ENCODE data around the gene ANKRD10.

The ANKRD10 gene

GRCh38 chr13:110885966-110886869 lies 28.7 kb downstream of the ANKRD10 start:
- no peak for DNase-seq (ENCODE audit: low spot score)

DNA sequence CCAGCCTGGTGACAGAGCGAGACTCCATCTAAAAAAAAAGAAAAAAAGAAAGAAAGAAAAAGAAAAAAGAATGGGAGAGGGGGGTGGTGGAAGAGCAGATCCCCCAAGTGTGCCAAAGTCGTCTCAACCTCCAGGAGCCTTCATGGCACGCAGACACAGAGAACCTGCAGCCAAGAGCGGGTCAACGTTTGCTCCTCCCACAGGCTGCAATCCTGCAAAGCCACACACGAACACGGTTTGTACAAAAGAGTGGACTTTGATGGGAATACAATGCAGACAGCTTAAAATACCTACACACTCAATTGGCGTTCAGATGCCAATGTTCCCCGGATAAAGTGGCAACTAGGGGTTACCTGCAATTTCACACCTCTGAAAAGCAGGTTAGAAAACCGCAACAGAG lies 29.4 kb downstream of the ANKRD10 start:
- DNase-seq (ENCODE audit: low spot score) = no peak

DNA sequence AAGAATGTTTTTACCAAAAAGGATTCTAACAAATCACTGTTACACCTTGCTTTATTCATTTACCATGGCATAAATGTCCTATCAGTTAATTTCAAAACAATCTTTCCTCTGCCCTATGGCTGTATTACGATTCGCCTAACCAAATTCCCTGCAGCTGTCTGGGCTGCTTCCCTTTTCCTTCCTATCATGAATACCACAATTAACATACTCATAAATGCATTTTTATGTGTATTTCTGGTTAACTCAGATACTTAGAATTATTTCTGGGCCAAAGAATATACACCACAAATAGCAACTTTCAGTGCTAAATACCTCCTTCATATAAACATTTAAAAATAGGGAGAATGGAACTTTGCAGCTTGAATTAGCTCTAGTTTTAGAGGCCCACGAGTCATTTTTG lies 30.4 kb downstream of the ANKRD10 start:
- no peak for DNase-seq (ENCODE audit: low spot score)

DNA sequence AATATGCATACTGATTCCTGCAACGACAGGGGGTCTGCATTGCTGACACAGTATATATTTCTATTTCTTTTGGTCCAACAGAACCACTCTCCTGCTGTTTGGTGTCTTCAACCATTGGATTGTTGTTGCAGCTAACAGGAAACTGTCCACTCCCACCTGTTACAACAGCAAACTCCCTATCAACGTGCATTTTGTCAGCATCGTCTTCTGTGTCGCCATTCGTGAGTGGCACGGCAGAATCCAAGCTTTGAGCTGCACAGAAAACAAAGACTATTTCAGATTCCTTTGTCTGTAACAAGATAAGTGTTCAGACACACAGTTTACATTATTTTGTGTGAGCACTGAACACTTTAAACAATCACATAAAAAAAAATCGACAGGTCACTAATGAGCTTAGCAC lies 31.3 kb downstream of the ANKRD10 start:
- DNase-seq (ENCODE audit: low spot score) = no peak

- DNase-seq (ENCODE audit: low spot score) = peak; percentile 49
Observed at GRCh38 chr13:110882972-110883371, 31.9 kb downstream of the ANKRD10 start.

DNA sequence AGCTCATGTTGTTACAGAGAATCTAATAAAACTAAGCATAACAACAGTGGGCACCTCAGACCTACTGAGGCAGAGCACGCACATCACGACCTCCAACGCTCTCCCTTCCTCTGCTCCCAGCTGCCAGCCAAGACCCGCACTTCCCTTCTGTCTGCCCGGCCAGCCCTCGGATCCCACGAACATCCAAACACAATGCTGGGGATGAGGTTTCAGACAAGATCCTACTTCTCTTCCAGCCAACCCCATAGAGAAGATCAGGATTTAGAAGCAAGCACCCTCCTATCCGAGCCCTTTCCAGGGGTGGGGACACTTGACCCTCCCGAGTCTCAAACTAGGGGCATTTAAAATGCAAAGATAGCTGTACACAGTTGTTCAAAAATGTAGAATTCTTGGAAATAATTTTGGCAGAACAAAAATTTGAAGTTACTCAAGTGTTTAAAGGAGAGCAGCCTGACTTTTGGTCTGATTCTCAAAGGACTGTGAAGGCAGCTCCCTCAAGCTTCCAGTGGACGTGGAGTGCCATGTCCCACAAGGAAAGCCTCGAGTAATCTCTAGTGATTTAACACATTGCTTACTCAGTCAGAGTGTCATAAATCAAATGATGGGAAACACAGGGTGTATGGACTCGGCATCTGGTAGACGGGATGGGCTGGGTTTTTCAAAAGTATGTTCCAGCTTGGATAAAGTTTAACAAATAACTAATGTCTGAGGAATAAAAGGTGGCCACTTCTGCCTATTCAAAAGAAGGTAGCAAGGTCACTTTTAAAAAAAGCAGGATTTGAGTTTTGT lies 32.8 kb downstream of the ANKRD10 start:
- DNase-seq (ENCODE audit: low spot score) = no peak

DNA sequence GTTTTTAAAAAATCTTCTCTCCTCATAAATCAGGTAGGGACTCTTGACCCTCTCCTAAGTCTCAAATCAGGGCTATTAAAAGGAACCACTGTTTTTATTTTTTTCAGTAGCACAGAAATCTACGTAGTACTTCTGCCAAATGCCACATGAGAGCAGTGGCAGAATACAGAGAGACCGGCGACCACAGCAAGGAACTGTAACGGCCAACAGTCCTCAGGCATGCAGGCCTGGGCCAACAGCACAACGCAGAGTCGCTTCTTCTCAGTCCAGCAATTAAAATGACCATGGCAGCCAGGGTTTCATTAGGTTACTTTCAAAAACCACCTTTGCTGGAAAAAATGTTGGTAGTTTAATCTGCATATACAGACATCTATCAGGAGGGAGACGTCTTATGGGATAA lies 34.2 kb downstream of the ANKRD10 start:
- no peak for DNase-seq (ENCODE audit: low spot score)

DNA sequence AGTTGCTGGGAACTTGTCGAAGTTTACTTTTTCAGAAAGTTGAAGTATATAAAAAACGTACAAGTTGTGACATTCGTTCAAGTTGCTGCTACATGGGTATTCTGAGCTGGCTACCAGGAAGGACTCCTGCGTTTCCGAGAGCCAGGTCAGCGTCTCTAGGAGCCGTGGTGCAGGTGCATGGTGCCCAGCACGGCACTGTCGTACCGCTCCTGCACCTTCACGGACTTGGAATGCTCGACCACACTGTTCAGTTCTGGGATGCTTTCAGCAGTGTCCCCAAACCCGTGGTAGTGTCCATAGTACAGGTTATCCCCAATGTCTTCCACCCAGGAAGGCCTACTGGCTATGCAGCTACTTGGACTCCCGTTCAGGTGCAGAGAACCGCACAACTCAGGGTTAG lies 35.4 kb downstream of the ANKRD10 start:
- no peak for DNase-seq (ENCODE audit: low spot score)

DNA sequence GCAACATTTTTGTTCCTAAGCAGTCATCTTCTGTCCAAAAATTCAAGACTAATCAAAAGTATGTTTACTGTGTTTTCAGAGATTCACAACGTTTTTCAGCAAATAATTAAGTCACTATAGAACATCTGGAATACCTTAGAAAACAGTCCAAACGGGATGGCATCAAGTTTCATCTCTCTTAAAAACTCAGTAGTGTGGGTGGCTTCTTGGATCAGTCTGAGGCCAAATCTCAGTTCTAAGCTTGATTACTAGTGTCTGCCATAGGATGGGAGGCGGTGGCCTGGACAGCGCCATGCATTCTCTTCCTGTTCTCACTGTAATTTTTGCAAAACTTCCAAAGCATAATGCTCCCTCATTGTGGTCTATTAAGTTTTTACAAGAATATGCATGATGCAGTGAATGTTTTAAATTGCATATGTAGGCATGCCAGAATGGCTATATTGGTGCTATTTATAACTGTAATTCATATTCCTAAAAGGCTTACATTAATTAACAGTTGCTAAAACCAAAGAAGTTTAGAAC lies 37.1 kb downstream of the ANKRD10 start:
- DNase-seq (ENCODE audit: low spot score) = no peak

GRCh38 chr13:110876609-110877008 lies 38.3 kb downstream of the ANKRD10 start:
- DNase-seq (ENCODE audit: low spot score) = no peak

GRCh38 chr13:110875241-110875640 lies 39.6 kb downstream of the ANKRD10 start:
- no peak for DNase-seq (ENCODE audit: low spot score)

DNA sequence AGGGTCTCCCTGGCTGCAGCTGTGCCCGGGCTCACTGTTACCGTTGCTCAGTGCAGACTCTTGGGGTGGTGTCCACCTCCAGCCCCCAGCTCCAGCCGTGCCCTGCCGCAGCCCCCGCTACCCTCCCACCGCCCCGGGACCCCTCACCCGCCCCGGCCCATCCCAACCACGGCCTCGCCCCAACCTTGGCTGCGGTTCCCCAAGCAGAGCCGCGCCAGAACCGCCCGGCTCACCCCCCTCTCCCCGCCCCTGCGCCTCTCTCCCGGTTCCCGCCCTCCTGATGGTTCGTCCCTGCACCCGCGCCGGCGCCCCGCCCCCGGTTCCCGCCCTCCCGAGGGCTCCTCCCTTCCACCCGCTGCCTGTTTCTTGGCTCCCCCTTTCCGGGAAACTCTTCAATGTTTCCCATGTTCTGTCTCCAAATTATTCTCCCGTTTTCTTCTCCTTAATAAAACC lies 40.3 kb downstream of the ANKRD10 start:
- DNase-seq (ENCODE audit: low spot score) = peak; percentile 91

- DNase-seq (ENCODE audit: low spot score) = no peak
Observed at GRCh38 chr13:110873639-110874507, 41.0 kb downstream of the ANKRD10 start.

DNA sequence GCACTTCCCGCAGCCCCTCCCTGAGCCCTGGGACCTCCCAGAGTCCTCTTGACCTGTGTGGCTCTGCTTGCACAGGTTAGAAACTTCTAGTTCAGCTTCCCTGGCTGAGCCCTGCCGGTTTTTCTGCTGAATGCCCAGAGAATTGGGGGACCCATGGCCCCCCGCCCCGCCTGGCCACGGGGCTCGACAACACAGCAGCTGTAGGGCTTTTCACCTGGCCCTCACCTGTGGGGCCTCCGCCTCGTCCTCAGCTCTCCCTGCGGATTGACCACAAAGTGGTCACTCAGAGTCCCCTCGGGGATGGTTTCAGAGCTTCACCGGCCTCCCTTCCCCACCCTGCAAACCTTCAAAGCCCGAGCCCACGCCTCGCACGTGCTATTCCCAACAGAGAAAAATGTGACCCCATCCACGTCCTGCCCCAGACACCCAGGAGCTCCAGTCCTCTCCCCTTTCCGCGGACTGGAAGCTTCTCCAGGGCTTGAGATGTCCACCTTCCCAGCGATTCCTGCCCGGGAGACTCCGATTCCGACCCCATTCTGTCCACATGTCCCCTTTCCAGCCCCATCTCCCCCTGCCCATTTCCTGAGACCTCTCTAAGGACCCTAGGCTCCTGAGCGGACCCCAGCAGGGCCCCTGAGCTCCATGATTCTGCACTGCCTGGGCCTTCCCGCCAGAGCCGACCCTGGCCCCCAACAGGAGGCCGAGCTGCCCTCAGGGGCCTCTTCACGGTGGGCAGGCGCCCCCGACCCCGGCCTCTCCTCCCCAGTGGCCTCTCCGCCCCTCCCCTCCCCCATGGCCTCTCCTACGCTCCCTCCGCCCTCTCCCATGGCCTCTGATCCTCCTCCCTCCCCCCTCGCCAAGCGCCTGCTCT lies 41.9 kb downstream of the ANKRD10 start:
- no peak for DNase-seq (ENCODE audit: low spot score)

DNA sequence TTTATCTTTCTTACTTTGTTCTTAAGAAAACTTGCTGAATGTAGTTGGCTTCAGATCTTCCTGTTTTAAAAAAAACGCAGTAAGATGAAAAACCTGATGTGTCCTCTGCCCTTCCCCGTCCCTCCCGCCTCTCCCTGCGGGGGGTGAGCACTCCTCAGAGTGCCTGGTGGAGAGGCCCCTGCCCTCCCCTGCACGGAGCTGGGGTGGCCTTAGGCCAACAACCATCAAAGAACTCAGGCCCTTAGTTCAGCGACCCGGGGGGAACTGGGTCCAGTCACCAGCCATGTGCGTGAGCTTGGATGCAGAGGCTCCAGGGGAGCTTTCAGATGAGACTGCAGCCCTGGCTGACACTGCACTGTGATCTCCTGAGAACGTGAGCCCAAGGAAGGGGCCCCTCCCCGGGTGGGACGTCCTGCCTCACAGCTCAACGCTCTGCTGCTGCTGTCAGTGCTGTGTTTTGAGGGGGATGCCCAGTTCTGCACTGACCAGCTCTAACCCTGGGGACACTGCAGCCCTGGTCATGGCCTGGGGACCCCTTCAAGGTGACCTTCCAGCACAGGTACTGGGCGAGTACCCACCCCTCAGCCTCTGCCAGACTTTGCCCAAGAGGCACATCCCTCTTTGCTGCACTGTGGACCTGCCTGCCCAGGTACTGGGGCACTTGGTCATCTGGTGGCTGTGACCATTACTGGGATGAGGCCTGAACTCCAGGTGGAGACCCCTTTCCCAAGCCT lies 42.7 kb downstream of the ANKRD10 start:
- no peak for DNase-seq (ENCODE audit: low spot score)

- DNase-seq (ENCODE audit: low spot score) = peak; percentile 98
Observed at GRCh38 chr13:110869805-110870706, 44.8 kb downstream of the ANKRD10 start.

DNA sequence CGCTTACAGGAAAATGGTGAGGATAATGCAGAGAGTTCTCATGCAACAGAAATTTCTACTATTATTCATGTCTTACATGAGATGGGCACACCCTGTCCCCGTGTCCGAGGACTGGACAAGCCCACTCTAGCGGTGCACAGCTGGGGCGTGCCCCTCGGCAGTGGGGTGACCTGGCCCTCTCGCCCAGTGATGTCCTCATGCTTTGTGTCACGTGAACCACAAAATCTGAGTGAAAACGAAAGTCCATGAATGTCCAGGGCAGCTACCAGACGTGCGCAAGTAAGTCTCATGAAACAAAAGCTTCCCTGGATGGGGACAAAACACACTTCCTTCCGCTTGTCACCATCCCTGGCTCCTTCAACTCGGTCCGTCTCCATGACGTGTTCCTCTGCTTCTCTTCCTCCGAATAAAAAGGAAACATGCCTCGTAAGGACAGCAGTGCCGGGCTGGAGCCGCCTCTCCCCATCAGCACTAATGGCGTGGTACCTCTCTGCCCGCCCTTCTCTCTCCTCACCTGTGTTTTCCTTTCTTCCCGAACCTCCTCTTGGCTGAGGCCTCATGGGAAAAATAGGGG lies 45.6 kb downstream of the ANKRD10 start:
- peak; percentile 30 for DNase-seq (ENCODE audit: low spot score)

DNA sequence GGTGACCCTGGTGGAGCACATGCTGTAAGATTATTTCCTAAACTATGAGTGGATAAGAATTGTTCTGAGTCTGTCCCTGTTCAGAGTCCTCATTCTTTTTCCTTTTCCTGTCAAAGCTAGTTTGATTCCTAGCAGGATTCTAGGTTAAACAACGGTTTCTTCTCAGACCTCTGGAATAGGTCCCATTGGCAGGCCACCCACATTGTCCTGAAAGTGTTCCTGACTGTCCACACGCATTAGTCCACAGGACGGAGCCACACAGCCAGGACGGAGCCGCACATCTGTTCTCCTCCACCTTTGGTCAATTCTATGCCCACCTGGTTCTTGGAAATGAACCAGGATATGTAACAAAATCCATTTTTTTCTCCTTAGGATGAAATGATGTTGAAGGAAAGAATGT lies 46.1 kb downstream of the ANKRD10 start:
- peak; percentile 10 for DNase-seq (ENCODE audit: low spot score)

- DNase-seq (ENCODE audit: low spot score) = no peak
Observed at GRCh38 chr13:110867380-110867779, 47.5 kb downstream of the ANKRD10 start.
